PC-9 (cell line): ENCODE measurements around the gene YPEL4. TPM values are rescaled to one million over a fixed set of nuclear protein-coding genes. Genes with fewer than 3 reads are reported as not detected.

Source experiments
- BruUV-seq: library from RNA; stranded (reverse); fragments of 400-500 nt; replicated peaks from 2 replicates; lab custom pipeline; 2021; lab: Mats Ljungman, UMichigan
- CTCF ChIA-PET: fragments of 300-600 bp; sonication (Branson Sonifier 250); formaldehyde crosslinking; loops from one replicate; lab custom pipeline; 2022; ENCODE audit warnings: antibody characterized with exemption; lab: Charles Lee
- POLR2A ChIA-PET: fragments of 300-600 bp; sonication (Branson Sonifier 250); formaldehyde crosslinking; loops from one replicate; lab custom pipeline; 2022; ENCODE audit warnings: antibody characterized with exemption; ENCODE audit not compliant: unreplicated experiment; lab: Charles Lee
- DNase-seq, 2 experiments: peaks; one replicate each; pipeline versions ENCODE4 v3.0.0 to v3.0.0-alpha.2; 2015 to 2022; ENCODE audit warnings: mixed read lengths in 1 of 2
- H2AFZ ChIP-seq: fragments of 200-600 bp; sonication (generic); 2 replicates; pipeline ENCODE4 v1.8.1; 2017; ENCODE audit warnings: antibody characterized with exemption
- H3F3A ChIP-seq: fragments of 200-600 bp; sonication (generic); 2 replicates; pipeline ENCODE4 v1.8.1; 2017; ENCODE audit warnings: antibody characterized with exemption, mild to moderate bottlenecking, low read depth; ENCODE audit not compliant: insufficient read depth
- H3K27ac ChIP-seq: fragments of 200-600 bp; sonication (generic); 2 replicates; pipeline ENCODE4 v1.6.1; 2016; ENCODE audit warnings: mixed run types
- H3K27me3 ChIP-seq: fragments of 200-600 bp; sonication (generic); 2 replicates; pipeline ENCODE4 v1.6.1; 2016; ENCODE audit warnings: low read depth, mixed run types; ENCODE audit not compliant: insufficient read depth
- H3K36me3 ChIP-seq: fragments of 200-600 bp; sonication (generic); 2 replicates; pipeline ENCODE4 v1.6.1; 2016; ENCODE audit warnings: low read depth, mixed run types
- H3K4me1 ChIP-seq: fragments of 200-600 bp; sonication (generic); replicated peaks from 2 replicates; pipeline ENCODE4 v1.6.1; 2016; ENCODE audit warnings: mixed run types; ENCODE audit not compliant: insufficient read depth
- H3K4me2 ChIP-seq: fragments of 200-600 bp; sonication (generic); 2 replicates; pipeline ENCODE4 v1.6.1; 2017; ENCODE audit warnings: mixed run types
- H3K4me3 ChIP-seq: fragments of 200-600 bp; sonication (generic); 2 replicates; pipeline ENCODE4 v1.6.1; 2016; ENCODE audit warnings: mixed run types
- H3K79me2 ChIP-seq: fragments of 200-600 bp; sonication (generic); 2 replicates; pipeline ENCODE4 v1.6.1; 2017; ENCODE audit warnings: low read depth, mixed run types
- H3K9me2 ChIP-seq: fragments of 200-600 bp; sonication (generic); 2 replicates; pipeline ENCODE4 v1.8.1; 2017; ENCODE audit warnings: mild to moderate bottlenecking; ENCODE audit not compliant: insufficient read depth
- H3K9me3 ChIP-seq: fragments of 200-600 bp; sonication (generic); 2 replicates; pipeline ENCODE4 v1.8.1; 2016; ENCODE audit warnings: low read depth; ENCODE audit not compliant: insufficient read depth
- H4K20me1 ChIP-seq: fragments of 200-600 bp; sonication (generic); 2 replicates; pipeline ENCODE4 v1.8.1; 2017; ENCODE audit not compliant: insufficient read depth
- EZH2 ChIP-seq: fragments of 200-600 bp; sonication (generic); IDR thresholded peaks from 2 replicates; pipeline ENCODE4 v1.8.0; 2017; ENCODE audit warnings: antibody characterized with exemption, low read depth
- intact Hi-C: fragments of 100-400 bp; cut with micrococcal nuclease; formaldehyde crosslinking; loops from one replicate; pipeline ENCODE4 v1.10.0; 2022; ENCODE audit not compliant: unreplicated experiment
- total RNA-seq: library from RNA; stranded (reverse); gene quantifications from 2 replicates; pipeline ENCODE4 v1.2.3, GENCODE V29; 2021
- TF ChIP-seq, protein P1 (sequence below): fragments of 200-600 bp; sonication (generic); conservative IDR thresholded peaks from 2 replicates; pipeline ENCODE4 v1.6.1; 2017; ENCODE audit warnings: mixed run types, antibody characterized with exemption, mild to moderate bottlenecking, moderate library complexity

Gene YPEL4
- total RNA-seq, 1 experiment from 2014 or later = 0.98 TPM

DNA sequence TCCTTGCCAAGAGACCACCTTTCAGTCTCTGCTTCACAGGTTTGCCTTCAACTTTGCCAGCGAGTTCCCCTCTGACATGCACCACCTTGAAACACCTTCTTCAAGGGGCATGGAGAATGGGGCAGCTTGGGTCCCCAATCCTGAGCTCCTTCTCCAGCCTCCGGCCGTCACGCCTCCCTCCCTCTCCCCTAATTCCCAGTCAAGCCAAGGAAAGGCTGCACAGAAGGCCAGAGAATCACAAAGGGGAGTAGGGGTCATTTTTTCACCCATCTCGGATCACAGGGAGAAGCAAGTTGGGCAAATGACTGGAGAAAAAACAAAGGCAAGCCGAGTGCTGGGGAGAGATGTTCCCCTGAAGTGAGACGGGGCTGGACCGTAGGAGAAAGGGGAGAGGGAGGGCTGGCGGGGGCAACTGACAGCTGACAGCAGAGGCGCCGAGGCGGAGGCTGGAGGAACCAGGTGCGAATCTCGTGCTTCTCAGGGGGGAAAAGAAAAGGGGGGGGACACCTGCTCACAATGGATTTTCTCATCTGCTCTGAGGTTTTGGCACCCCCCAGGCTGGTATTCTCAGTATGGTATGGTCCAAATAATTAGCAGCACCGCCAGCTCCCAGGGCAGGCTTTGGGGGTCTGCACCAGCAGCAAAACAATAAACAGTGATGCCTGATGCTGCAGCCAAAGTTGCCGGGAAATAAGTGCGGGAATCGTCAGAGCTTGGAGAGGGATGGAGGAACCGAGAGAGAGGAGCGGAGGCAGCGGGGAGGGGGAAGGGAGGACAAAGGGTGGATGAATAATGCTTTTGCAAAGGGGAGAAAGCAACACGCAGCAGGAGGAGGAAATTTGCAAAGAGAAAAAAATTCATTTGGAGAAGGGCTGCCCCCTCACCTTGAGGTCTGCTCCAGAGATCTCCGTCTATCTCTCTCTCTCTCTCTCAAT, 644 bp downstream of the YPEL4 start:
- intact Hi-C loops = no loop called here
- POLR2A ChIA-PET = interaction anchor here (0.6 to 0.9 kb wide), 2 partner anchors 43 to 258 kb away, joined by 3 read pairs; no protein-coding TSS in a partner anchor

DNA sequence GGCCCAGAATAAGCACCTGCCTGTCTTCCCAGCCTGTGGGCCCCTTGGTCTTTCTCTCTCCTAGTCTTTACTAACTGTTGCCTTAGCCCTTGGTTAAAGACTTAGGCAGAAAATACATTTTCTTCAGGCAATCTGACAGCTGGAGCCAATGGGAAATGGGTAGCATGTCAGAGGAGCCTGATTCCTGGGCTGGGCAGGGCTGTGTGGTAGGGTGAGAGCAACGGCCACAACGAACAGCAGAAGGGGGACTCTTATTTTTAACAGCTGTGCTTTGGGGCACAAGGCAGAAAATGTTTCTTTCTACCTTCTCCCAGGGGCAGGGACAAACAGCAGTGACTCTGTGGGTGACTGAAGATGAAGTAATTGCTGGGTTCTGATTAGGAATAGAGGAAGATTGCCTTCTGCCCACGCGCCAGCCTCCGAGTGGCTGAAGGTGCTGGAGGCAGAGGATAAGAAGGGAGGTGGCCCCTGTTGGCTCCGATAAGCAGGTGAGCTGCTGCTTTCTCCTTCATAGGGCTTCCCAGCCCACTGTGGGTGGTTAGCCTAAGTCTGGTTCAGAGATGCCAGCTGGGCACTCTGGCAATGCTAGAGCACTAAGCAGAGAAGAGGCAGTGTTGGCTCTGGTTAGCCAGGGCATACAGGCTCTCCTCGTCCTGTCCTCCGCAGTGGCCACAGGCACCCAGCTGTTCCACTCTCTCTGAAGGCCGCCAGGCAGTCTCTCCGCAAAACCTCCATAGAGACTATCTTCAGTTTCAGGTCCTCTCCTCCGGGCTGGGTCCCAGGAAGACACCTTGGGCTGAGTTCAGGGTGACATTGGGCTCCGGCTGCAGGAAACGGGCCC, 1.5 kb downstream of the YPEL4 start:
- intact Hi-C loops = no loop called here
- H3F3A ChIP-seq = no peaks in the 10 kb centered on the region; the same call in 1 of the 2 replicates
- no peaks in the 10 kb centered on the region for H3K36me3 ChIP-seq
- peaks cover 3% of the 10 kb centered on the region; the same call in 1 of the 2 replicates for H3K4me1 ChIP-seq
- ChIA-PET POLR2A (no interaction called here), CTCF (interaction anchor here (0.6 to 1.3 kb wide), 3 partner anchors 8 to 398 kb away, joined by 3 to 4 read pairs (median 4); no protein-coding TSS in a partner anchor)
- no peak overlapping the region for H3K4me3 ChIP-seq
- H3K4me2 ChIP-seq = no peak overlapping the region
- TF ChIP-seq, protein P1, sequence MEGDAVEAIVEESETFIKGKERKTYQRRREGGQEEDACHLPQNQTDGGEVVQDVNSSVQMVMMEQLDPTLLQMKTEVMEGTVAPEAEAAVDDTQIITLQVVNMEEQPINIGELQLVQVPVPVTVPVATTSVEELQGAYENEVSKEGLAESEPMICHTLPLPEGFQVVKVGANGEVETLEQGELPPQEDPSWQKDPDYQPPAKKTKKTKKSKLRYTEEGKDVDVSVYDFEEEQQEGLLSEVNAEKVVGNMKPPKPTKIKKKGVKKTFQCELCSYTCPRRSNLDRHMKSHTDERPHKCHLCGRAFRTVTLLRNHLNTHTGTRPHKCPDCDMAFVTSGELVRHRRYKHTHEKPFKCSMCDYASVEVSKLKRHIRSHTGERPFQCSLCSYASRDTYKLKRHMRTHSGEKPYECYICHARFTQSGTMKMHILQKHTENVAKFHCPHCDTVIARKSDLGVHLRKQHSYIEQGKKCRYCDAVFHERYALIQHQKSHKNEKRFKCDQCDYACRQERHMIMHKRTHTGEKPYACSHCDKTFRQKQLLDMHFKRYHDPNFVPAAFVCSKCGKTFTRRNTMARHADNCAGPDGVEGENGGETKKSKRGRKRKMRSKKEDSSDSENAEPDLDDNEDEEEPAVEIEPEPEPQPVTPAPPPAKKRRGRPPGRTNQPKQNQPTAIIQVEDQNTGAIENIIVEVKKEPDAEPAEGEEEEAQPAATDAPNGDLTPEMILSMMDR = no peak
- no peak for TF ChIP-seq EZH2
- H3K27me3 ChIP-seq = peaks cover 53% of the 10 kb centered on the region
- BruUV-seq = no TSS peak
- no peak overlapping the region for H3K27ac ChIP-seq
- no peaks in the 10 kb centered on the region for H3K79me2 ChIP-seq
- no peaks in the 10 kb centered on the region for H3K9me3 ChIP-seq
- no peak for DNase-seq
- H4K20me1 ChIP-seq = no peaks in the 10 kb centered on the region
- no peaks in the 10 kb centered on the region for H3K9me2 ChIP-seq
- H2AFZ ChIP-seq = no peak overlapping the region

More for the DNA sequence above, 644 bp downstream of the YPEL4 start:
- Histone ChIP-seq H3F3A (no peaks in the 10 kb centered on the region; the same call in 1 of the 2 replicates), H2AFZ (no peak overlapping the region), H3K9me2 (no peaks in the 10 kb centered on the region), H3K27me3 (peaks cover 53% of the 10 kb centered on the region), H3K4me2 (peak overlapping the region; percentile 45), H3K79me2 (no peaks in the 10 kb centered on the region), H3K4me3 (no peak overlapping the region), H3K36me3 (no peaks in the 10 kb centered on the region), H3K4me1 (peaks cover 3% of the 10 kb centered on the region; the same call in 1 of the 2 replicates), H3K27ac (no peak overlapping the region), H4K20me1 (no peaks in the 10 kb centered on the region), H3K9me3 (no peaks in the 10 kb centered on the region)
- TF ChIP-seq, protein P1 = no peak
- TF ChIP-seq EZH2 = no peak; the same call in 1 of the 2 replicates
- no peak for DNase-seq
- CTCF ChIA-PET = interaction anchor here (0.7 to 1.3 kb wide), 3 partner anchors 9 to 217 kb away, joined by 4 read pairs; no protein-coding TSS in a partner anchor
- TSS peak; percentile 33 for BruUV-seq

DNA sequence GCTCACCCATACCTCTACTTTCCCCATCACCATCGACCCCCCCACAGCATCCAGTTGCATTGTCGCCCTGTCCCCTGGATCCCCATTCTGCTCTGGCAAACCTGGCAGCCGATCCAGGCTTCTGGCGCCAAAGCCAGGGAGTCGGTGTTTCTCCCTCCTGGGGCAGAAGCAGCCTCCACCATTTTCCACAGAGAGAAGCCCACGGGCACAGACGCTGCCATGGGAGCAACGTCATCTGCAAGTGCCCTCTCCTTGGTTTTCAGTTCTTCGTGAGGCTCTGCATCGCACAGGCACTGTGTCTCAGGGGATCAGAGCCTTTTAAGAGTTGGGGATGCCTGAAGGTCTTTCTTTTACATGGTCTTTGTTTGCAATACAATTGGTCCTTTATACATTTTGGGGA, 2.3 kb downstream of the YPEL4 start:
- no peaks in the 10 kb centered on the region; the same call in 1 of the 2 replicates for H3F3A ChIP-seq
- no peak overlapping the region for H3K4me2 ChIP-seq
- DNase-seq = no peak
- intact Hi-C loops = no loop called here
- H4K20me1 ChIP-seq = no peaks in the 10 kb centered on the region
- peaks cover 53% of the 10 kb centered on the region for H3K27me3 ChIP-seq
- H2AFZ ChIP-seq = no peak overlapping the region
- H3K27ac ChIP-seq = no peak overlapping the region
- no peaks in the 10 kb centered on the region for H3K9me3 ChIP-seq
- ChIA-PET POLR2A (no interaction called here), CTCF (no interaction called here)
- TF ChIP-seq, protein P1 = no peak
- no peak for TF ChIP-seq EZH2
- H3K79me2 ChIP-seq = no peaks in the 10 kb centered on the region
- no peaks in the 10 kb centered on the region for H3K36me3 ChIP-seq
- no peak overlapping the region for H3K4me3 ChIP-seq
- no peaks in the 10 kb centered on the region for H3K9me2 ChIP-seq
- no TSS peak for BruUV-seq
- peaks cover 3% of the 10 kb centered on the region; the same call in 1 of the 2 replicates for H3K4me1 ChIP-seq
